Ascending aorta (tissue), 2 donors: Measurements from ENCODE around the gene EFNA3. TPM values are rescaled to one million over a fixed set of nuclear protein-coding genes. Genes with fewer than 3 reads are reported as not detected.
A peak's percentile ranks its signal among the peaks of the same experiment; 100 is the strongest.

Source experiments
- DNase-seq, 2 donors: peaks; one replicate each; pipeline ENCODE4 v3.0.0-alpha.2; 2019; ENCODE audit warnings: low spot score in 2 of 2
- H3K27ac ChIP-seq, 2 donors: fragments of 200-600 bp; sonication (generic); one replicate each; pipeline ENCODE4 v1.5.1; 2016 to 2017; ENCODE audit warnings: mild to moderate bottlenecking in 1 of 2
- H3K27me3 ChIP-seq: fragments of 200-600 bp; sonication (generic); one replicate; pipeline ENCODE4 v1.5.1; 2017
- H3K36me3 ChIP-seq, 2 donors: fragments of 200-600 bp; sonication (generic); one replicate each; pipeline ENCODE4 v1.5.1; 2016
- H3K4me1 ChIP-seq, 2 donors: fragments of 200-600 bp; sonication (generic); one replicate each; pipeline ENCODE4 v1.5.1; 2016 to 2017; ENCODE audit warnings: mild to moderate bottlenecking in 1 of 2
- H3K4me3 ChIP-seq, 2 donors: fragments of 200-600 bp; sonication (generic); one replicate each; pipeline ENCODE4 v1.5.1; 2016 to 2017; ENCODE audit warnings: mild to moderate bottlenecking in 1 of 2
- H3K9me3 ChIP-seq, 2 donors: fragments of 200-600 bp; sonication (generic); one replicate each; pipeline ENCODE4 v1.5.1; 2016
- CTCF ChIP-seq, 3 experiments: fragments of 200-600 bp in 2 of 3; fragments of 450-650 bp in 1 of 3; sonication (generic) in 2 of 3; IDR thresholded peaks; one replicate each; pipeline ENCODE4 v1.5.1; 2016 to 2019; ENCODE audit warnings: antibody characterized with exemption in 3 of 3, mild to moderate bottlenecking in 1 of 3, moderate library complexity in 1 of 3
- intact Hi-C: fragments of 100-400 bp; cut with DNase I; formaldehyde crosslinking; loops from one replicate; pipeline ENCODE4 v1.15.1; 2023
- total RNA-seq: library from RNA; depleted of rRNA; stranded (reverse); fragments of >200 nt; gene quantifications from one replicate; pipeline ENCODE4 v1.1.0, GENCODE V29; 2016

EFNA3 gene
- total RNA-seq, 1 donor from 2014 or later, result 1.5 TPM

DNA sequence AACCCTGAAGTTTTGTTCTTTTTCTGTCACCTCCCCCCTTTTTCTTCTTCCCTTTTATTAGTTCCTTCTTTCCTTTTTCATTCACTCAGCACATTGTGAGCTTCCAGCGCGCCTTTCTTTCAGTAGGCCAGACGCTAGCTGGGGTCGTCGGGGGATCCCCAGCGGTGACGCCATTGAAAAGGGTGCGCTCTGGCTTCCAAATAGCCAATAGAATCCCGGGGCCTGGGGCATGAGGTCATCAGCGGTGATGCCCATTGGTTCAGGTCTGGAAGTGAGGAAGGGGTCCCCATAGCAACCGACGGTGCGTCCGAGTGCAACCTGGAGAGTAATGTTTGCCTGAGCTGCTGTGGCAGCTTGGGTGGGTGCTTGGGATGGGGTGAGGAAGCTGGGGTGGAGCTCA lies 6.9 kb upstream of the EFNA3 start:
- no peak for DNase-seq
- Histone ChIP-seq H3K4me1 (peaks cover 0 to 13% of the 10 kb centered on the region in 2 donors), H3K36me3 (no peaks in the 10 kb centered on the region), H3K9me3 (no peaks in the 10 kb centered on the region), H3K27me3 (no peaks in the 10 kb centered on the region), H3K4me3 (peak overlapping the region in 1 of 2 donors; percentile 65), H3K27ac (no peak overlapping the region)
- intact Hi-C loops, result no loop called here
- no peak for TF ChIP-seq CTCF (IDR thresholded peaks at IDR 0.05)

DNA sequence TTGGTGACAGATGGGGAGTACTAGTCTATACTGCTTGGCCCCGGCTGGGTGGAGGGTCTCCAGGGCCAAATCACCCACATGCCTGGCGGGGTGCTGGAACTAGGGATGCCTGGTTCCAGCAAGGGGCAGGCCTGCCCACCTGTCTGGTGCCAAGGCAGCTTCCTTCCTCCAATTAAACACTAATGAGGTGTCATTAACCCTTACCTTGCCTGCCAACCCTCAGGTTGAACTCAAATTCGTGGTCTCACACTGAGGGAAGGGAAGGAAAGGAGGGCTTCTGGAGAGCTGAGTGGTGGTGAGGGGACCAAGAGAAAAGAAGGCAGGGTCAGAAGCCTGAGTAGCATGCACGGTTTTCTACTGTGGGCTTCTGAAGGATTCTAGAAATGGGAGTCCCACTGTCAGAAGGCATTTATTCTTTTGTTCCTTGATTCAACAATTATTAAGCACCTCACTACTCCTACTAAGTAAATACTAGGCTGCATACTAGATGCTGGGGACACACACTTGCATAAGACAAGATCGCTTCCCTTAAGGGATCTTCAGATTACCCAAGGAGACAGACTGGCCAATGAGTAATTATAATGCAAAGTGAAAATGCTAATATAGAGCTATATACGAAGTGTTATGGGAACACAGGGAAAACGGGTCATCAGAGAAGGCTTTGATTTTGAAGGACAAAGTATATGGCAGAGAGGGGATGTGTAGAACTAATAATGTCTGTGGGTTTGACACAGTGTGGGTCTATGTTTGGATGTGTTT lies 5.9 kb upstream of the EFNA3 start:
- no peak overlapping the region for H3K27ac ChIP-seq
- H3K9me3 ChIP-seq, result no peaks in the 10 kb centered on the region
- H3K36me3 ChIP-seq, result no peaks in the 10 kb centered on the region
- TF ChIP-seq CTCF (IDR thresholded peaks at IDR 0.05), result no peak
- no peak for DNase-seq
- peaks cover 0 to 13% of the 10 kb centered on the region in 2 donors for H3K4me1 ChIP-seq
- intact Hi-C loops, result no loop called here
- no peak overlapping the region for H3K4me3 ChIP-seq
- no peaks in the 10 kb centered on the region for H3K27me3 ChIP-seq

DNA sequence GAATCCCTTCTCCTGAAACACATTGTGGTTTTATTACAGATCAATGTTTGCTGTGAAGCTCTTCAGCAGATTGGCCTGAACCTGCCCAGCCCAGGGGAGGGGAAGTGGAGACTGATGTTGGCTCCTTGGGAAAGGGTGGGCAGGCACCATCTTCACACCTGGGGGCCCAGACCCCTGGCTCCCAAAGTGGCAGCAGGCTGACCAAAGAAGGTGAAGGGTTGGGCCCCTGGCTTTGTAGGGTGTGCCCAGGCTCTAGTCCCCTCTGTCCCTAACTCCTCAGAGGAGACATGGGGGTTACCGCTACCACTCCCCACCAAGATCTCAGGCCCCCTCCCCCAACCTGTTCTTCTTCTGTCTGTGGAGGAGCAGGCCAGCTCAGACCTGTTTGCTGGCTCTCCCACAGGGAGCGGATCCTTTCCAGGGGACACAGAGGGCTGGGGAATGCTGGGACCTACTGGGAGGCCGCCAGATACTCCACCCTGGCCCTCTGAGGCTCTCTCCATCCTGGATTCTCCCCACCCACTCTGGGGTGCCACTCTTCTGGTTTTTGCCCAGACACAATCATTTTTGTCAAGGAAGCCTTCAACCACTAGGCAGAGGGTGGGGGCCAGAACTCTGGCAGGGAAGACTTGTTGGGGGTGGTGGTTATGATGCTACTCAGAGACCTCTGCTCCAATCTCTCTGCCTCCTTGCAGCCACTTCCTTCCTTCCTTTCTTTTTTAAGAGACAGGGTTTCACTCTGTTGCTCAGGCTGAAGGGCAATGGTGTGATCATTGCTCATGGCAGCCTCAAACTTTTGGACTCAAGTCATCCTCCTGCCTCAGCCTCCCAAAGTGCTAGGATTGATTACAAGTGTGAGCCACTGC lies 5.0 kb upstream of the EFNA3 start:
- Histone ChIP-seq H3K27me3 (no peaks in the 10 kb centered on the region), H3K4me1 (peaks cover 0 to 16% of the 10 kb centered on the region in 2 donors), H3K36me3 (no peaks in the 10 kb centered on the region), H3K4me3 (no peak overlapping the region), H3K9me3 (no peaks in the 10 kb centered on the region), H3K27ac (no peak overlapping the region)
- no peak for TF ChIP-seq CTCF (IDR thresholded peaks at IDR 0.05)
- intact Hi-C loops, result no loop called here
- DNase-seq, result no peak

DNA sequence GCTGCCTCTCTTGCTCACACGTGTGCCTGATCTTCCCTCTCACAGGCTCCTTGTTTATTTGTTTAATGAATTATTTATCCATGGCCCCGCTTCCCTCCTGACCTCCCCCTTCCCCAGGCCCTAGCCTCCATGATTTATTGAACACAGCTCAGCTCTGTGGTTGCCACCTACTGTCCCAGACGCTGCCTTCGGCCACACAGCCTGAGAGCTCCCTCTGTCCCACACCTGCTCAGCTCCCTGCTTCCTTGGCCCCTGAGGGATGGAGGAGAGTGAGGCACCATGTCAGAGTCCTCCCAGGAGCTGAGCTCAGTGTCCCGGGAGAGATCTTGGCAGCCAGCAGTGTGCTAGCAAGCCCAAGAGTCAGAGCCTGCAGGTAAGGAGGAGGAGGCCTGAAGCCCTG lies 3.1 kb upstream of the EFNA3 start:
- no peak overlapping the region for H3K27ac ChIP-seq
- DNase-seq, result no peak
- H3K27me3 ChIP-seq, result peaks cover 7% of the 10 kb centered on the region
- TF ChIP-seq CTCF (IDR thresholded peaks at IDR 0.05), result no peak
- intact Hi-C loops, result no loop called here
- H3K4me3 ChIP-seq, result no peak overlapping the region
- no peaks in the 10 kb centered on the region for H3K9me3 ChIP-seq
- H3K4me1 ChIP-seq, result peaks cover 17 to 28% of the 10 kb centered on the region in 2 donors
- no peaks in the 10 kb centered on the region for H3K36me3 ChIP-seq

GRCh38 chr1:155076371-155076770 lies 2.3 kb upstream of the EFNA3 start:
- Histone ChIP-seq H3K9me3 (no peaks in the 10 kb centered on the region), H3K4me1 (peaks cover 23 to 30% of the 10 kb centered on the region in 2 donors), H3K27ac (no peak overlapping the region), H3K4me3 (no peak overlapping the region), H3K36me3 (no peaks in the 10 kb centered on the region), H3K27me3 (peaks cover 15% of the 10 kb centered on the region)
- no peak for TF ChIP-seq CTCF (IDR thresholded peaks at IDR 0.05)
- DNase-seq, result no peak
- intact Hi-C loops, result no loop called here
